ENCODE data around the gene AFAP1L1.

The AFAP1L1 gene

DNA sequence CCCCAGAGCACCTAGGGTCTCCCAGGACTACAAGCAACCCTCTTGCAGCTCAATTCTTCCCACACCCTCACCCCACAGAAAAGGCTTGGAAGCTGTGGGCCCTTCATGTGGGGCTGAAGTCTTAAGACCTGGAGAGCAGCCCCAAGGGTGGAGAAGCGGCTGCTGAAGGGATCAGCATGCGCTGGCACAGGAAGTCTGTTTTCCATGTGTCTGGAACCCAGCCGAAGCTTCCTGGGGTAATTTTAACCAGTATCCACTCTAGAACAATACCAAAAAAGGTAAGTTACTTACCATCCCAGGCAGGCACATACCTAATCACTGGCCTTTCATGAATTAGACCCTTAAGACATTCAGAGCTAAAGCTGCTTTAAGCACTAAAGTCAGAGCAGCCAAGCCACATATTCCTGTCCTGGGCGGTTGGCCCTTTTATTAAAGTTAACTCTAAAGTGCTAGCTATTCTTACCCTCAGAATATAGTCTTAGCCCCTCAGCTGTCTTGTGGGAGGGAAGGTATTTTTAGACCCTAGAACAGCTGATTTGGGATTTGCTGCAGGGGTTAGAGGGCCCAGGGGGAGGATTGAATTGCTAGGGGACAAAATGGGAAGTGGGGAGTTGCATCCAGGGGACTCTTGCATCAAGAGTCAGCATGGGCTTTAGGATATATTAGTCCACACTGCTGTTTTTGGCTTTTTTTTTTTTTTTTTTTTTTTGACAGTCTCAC, 100.6 kb downstream of the AFAP1L1 start:
- no peak for DNase-seq (ENCODE audit: extremely low spot score)
- TF ChIP-seq, protein P1, sequence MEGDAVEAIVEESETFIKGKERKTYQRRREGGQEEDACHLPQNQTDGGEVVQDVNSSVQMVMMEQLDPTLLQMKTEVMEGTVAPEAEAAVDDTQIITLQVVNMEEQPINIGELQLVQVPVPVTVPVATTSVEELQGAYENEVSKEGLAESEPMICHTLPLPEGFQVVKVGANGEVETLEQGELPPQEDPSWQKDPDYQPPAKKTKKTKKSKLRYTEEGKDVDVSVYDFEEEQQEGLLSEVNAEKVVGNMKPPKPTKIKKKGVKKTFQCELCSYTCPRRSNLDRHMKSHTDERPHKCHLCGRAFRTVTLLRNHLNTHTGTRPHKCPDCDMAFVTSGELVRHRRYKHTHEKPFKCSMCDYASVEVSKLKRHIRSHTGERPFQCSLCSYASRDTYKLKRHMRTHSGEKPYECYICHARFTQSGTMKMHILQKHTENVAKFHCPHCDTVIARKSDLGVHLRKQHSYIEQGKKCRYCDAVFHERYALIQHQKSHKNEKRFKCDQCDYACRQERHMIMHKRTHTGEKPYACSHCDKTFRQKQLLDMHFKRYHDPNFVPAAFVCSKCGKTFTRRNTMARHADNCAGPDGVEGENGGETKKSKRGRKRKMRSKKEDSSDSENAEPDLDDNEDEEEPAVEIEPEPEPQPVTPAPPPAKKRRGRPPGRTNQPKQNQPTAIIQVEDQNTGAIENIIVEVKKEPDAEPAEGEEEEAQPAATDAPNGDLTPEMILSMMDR (IDR thresholded peaks at IDR 0.05; ENCODE audit: control extremely low read depth, extremely low read depth, low read depth, missing control alignments) = no peak
- ChIA-PET POLR2A (interaction anchor here (1.5 kb wide), 1 partner anchor 27 kb away, joined by 3 read pairs; the partner anchor contains the start of gene GRPEL2), CTCF (interaction anchor here (0.6 to 9.0 kb wide), 39 partner anchors 9 to 639 kb away, joined by 3 to 186 read pairs (median 4); partner anchors contain the start of genes GRPEL2, IL17B and PCYOX1L)

DNA sequence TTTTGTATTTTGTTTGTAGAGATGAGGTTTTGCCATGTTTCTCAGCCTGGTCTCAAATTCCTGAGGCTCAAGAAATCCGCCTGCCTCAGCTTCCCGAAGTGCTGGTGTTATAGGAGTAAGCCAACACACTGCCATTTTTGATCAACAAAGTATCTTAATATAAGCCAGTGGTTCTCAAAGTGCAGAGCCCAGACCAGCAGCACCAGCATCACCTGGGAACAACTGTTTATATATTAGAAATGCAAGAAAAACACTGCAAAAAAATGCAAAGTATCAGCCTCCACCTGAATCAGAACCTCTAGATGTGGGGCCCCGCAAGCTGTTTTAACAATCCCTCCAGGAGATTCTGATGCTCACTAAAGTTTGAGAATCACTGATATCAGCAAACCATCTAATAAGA, 101.3 kb downstream of the AFAP1L1 start:
- DNase-seq (ENCODE audit: extremely low spot score) = no peak
- POLR2A ChIA-PET = interaction anchor here (1.5 kb wide), 1 partner anchor 28 kb away, joined by 3 read pairs; the partner anchor contains the start of gene GRPEL2
- TF ChIP-seq, protein P1 (IDR thresholded peaks at IDR 0.05; ENCODE audit: control extremely low read depth, extremely low read depth, low read depth, missing control alignments) = no peak
- CTCF ChIA-PET = interaction anchor here (0.9 to 9.0 kb wide), 15 partner anchors 8 to 192 kb away, joined by 3 to 186 read pairs (median 5); partner anchors contain the start of genes IL17B and PCYOX1L

DNA sequence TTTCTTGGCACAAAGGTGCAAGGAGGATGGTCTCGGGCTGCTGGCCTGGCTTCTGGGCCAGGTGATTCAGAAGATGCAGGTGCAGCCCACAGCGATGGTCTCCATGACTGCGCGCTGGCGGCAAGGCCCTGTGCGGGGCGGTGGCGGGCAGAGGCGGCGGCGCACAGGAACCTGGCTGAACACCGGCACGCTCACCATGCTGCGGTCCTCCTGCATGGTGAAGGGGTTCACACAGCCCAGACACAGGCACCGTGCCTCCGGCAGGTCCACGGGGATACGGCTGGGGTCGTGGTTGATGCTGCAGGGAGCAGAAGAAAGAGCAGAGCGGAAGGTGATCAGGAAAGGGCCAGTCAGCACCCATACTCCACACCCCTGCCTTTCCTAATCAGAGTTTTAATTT, 102.6 kb downstream of the AFAP1L1 start:
- no peak for DNase-seq (ENCODE audit: extremely low spot score)
- TF ChIP-seq, protein P1 (IDR thresholded peaks at IDR 0.05; ENCODE audit: control extremely low read depth, extremely low read depth, low read depth, missing control alignments) = no peak
- POLR2A ChIA-PET = no interaction called here
- CTCF ChIA-PET = interaction anchor here (1.3 to 9.0 kb wide), 6 partner anchors 6 to 190 kb away, joined by 4 to 152 read pairs (median 8); partner anchors contain the start of gene IL17B

DNA sequence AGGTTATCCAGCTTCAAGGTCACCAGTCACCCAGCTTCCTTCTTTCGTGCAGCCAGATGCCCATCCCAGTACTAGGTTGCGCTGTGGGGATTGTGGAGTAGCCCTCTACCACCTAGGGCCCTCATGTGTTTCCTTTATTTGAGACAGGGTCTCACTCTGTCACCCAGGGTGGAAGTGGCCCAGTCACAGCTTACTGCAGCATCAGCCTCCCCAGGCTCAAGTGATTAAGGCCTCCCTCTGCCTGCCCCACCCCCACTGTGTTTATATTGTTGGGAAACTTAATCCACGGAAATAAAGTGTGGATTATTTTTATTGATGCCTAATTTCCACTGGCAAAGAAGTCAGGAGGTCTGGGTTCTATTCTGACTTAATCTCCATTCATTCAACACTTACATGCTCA, 103.1 kb downstream of the AFAP1L1 start:
- TF ChIP-seq, protein P1 (IDR thresholded peaks at IDR 0.05; ENCODE audit: control extremely low read depth, extremely low read depth, low read depth, missing control alignments) = no peak
- POLR2A ChIA-PET = no interaction called here
- CTCF ChIA-PET = interaction anchor here (0.9 to 3.3 kb wide), 5 partner anchors 8 to 190 kb away, joined by 3 to 19 read pairs (median 8); no protein-coding TSS in a partner anchor
- DNase-seq (ENCODE audit: extremely low spot score) = no peak

DNA sequence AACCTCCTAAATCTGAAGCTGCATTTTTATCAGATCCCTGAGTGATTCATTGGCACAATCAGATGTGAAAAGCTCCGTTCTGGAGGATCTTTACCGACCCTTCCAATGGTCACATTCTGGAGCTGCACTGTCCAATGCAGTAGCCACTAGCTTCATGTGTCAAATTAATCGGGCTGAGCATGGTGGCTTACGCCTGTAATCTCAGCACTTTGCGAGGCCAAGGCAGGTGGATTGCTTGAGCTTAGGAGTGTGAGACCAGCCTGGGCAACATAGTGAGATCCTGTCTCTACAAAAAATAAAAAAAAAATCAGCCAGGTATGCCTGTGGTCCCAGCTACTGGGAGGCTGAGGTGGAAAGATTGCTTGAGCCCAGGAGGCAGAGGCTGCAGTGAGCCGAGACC, 103.8 kb downstream of the AFAP1L1 start:
- ChIA-PET CTCF (interaction anchor here (0.9 to 3.3 kb wide), 8 partner anchors 8 to 189 kb away, joined by 3 to 19 read pairs (median 6); no protein-coding TSS in a partner anchor), POLR2A (no interaction called here)
- no peak for DNase-seq (ENCODE audit: extremely low spot score)
- TF ChIP-seq, protein P1 (IDR thresholded peaks at IDR 0.05; ENCODE audit: control extremely low read depth, extremely low read depth, low read depth, missing control alignments) = no peak

DNA sequence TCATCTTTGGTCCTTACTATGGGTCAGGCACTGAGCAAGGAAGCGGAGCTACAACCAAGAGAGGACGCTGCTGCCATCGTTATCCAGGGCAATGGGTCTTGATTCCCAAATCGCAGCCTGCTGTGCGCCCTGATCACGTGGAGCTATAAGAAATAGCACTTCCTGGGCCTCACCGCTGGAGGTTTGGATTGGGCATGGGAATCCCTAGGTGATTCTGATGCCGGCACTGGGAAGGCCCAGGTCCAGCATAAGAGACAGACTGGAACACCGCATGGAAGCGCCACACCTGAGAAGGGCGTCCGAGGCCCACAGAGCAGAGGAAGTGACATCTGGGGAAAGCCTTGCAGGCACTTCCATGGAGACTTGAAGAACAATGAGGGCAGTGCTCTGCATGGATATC, 104.4 kb downstream of the AFAP1L1 start:
- CTCF ChIA-PET = interaction anchor here (1.0 to 3.3 kb wide), 9 partner anchors 9 to 189 kb away, joined by 3 to 19 read pairs (median 6); no protein-coding TSS in a partner anchor
- POLR2A ChIA-PET = no interaction called here

More for the DNA sequence above, 104.4 kb downstream of the AFAP1L1 start:
- no peak for DNase-seq (ENCODE audit: extremely low spot score)
- TF ChIP-seq, protein P1 (IDR thresholded peaks at IDR 0.05; ENCODE audit: control extremely low read depth, extremely low read depth, low read depth, missing control alignments) = no peak
